ENCODE results near the gene NKAIN4.

The NKAIN4 gene

GRCh38 chr20:63296531-63297299, 42.5 kb upstream of the NKAIN4 start:
- DNase-seq (ENCODE audit: low read depth), result no peak
- TF ChIP-seq CTCF (conservative IDR thresholded peaks at IDR 0.05; ENCODE audit: control insufficient read depth, insufficient read depth, low read depth, low read length), result no peak

GRCh38 chr20:63295846-63296245, 41.6 kb upstream of the NKAIN4 start:
- H3K4me3 ChIP-seq (ENCODE audit: control insufficient read depth, low read depth, low read length), result no peak overlapping the region
- DNase-seq (ENCODE audit: low read depth), result no peak
- no peak for TF ChIP-seq CTCF (conservative IDR thresholded peaks at IDR 0.05; ENCODE audit: control insufficient read depth, insufficient read depth, low read depth, low read length)

More at GRCh38 chr20:63296531-63297299, 42.5 kb upstream of the NKAIN4 start:
- H3K4me3 ChIP-seq (ENCODE audit: control insufficient read depth, low read depth, low read length), result no peak overlapping the region

DNA sequence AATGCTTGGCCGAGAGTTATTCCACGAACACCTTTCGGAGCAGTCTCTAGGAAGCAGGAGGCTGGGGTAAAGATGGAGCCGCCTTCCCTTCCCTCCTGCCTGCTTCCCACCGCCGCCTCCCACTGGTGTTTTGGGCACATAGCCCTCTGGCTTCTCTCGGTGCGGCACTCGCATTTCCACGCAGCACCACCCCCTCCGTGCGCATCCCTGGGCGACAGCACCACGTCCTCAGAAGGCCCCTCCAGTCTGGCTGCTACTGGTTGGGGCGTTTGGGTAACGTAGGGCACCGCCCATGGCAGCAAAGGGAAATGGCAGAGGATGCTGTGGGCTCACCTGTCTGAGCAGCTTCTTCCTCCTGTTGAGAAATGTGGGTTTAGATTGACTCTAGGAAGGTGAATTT, 41.2 kb upstream of the NKAIN4 start:
- no peak for TF ChIP-seq CTCF (conservative IDR thresholded peaks at IDR 0.05; ENCODE audit: control insufficient read depth, insufficient read depth, low read depth, low read length)
- H3K4me3 ChIP-seq (ENCODE audit: control insufficient read depth, low read depth, low read length), result no peak overlapping the region
- no peak for DNase-seq (ENCODE audit: low read depth)

GRCh38 chr20:63295018-63295417, 40.8 kb upstream of the NKAIN4 start:
- H3K4me3 ChIP-seq (ENCODE audit: control insufficient read depth, low read depth, low read length), result no peak overlapping the region
- TF ChIP-seq CTCF (conservative IDR thresholded peaks at IDR 0.05; ENCODE audit: control insufficient read depth, insufficient read depth, low read depth, low read length), result no peak
- DNase-seq (ENCODE audit: low read depth), result no peak

GRCh38 chr20:63294536-63294900, 40.3 kb upstream of the NKAIN4 start:
- H3K4me3 ChIP-seq (ENCODE audit: control insufficient read depth, low read depth, low read length), result no peak overlapping the region
- no peak for DNase-seq (ENCODE audit: low read depth)
- TF ChIP-seq CTCF (conservative IDR thresholded peaks at IDR 0.05; ENCODE audit: control insufficient read depth, insufficient read depth, low read depth, low read length), result no peak

DNA sequence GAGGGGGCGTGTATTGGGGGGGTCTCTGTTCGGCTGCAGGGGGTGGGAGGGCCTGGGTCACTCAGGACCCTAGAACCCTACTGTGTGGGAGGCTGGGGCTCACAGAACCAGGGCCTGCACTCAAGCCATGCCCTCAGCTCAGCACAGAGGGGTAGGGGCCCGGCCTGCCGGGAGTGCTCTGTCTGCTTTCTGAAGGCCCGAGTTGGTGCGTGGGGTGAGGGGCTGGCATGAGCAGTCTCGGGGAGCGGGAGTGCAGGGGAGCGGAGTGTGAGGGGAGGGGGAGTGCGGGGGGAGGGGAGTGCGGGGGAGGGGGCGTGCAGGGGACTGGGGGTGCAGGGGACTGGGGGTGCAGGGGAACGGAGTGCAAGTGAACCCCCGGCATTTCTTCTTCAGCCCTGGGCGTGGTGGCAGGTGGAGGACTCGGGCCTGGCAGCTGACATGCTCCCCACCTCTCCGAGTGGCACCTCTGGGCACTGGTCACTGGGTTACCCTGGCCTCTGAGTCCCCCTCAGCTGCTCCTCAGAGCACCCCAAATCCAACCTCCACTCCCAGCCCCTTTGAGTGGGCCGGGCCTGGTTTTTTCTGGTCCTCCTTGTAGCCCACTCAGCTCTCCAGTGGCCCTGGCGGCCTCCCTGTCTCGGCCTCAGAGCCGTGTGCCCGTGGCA, 39.7 kb upstream of the NKAIN4 start:
- no peak overlapping the region for H3K4me3 ChIP-seq (ENCODE audit: control insufficient read depth, low read depth, low read length)
- TF ChIP-seq CTCF (conservative IDR thresholded peaks at IDR 0.05; ENCODE audit: control insufficient read depth, insufficient read depth, low read depth, low read length), result no peak

More for the DNA sequence above, 39.7 kb upstream of the NKAIN4 start:
- no peak for DNase-seq (ENCODE audit: low read depth)

All from fibroblast of mammary gland (primary cell).